GM21737 (cell line): ENCODE data around the gene PTCRA.
"Not testable (repeated sequence)": the region's sequence is repeated elsewhere in the genome, so short reads cannot be mapped to it uniquely, and the experiment has no call there.

Experiments
- ATAC-seq: cut with Tn5 transposase; IDR thresholded peaks from one replicate; pipeline ENCODE4 v1.9.1; 2021; ENCODE audit warnings: mild to moderate bottlenecking, moderate library complexity; ENCODE audit not compliant: unreplicated experiment

Gene PTCRA

GRCh38 chr6:42902429-42903263 is 13.2 kb upstream of the PTCRA start:
- not testable (repeated sequence) for ATAC-seq

DNA sequence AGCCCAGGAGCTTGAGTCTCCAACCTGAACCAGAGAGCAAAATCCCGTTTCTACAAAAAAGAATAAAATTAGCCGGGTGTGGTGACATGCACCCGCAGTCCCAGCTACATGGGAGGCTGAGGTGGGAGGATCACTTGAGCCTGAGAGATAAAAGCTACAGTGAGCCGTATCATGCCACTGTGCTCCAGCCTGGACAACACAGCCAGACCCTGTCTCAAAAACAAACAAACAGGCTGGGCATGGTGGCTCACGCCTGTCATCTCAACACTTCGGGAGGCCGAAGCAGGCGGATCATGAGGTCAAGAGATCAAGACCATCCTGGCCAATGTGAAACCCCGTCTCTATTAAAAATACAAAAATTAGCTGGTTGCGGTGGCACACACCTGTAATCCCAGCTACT is 11.4 kb upstream of the PTCRA start:
- no peak for ATAC-seq

- no peak for ATAC-seq
Measured at GRCh38 chr6:42907336-42907735, 8.5 kb upstream of the PTCRA start.

GRCh38 chr6:42909835-42910234 is 6.0 kb upstream of the PTCRA start:
- ATAC-seq: no peak

DNA sequence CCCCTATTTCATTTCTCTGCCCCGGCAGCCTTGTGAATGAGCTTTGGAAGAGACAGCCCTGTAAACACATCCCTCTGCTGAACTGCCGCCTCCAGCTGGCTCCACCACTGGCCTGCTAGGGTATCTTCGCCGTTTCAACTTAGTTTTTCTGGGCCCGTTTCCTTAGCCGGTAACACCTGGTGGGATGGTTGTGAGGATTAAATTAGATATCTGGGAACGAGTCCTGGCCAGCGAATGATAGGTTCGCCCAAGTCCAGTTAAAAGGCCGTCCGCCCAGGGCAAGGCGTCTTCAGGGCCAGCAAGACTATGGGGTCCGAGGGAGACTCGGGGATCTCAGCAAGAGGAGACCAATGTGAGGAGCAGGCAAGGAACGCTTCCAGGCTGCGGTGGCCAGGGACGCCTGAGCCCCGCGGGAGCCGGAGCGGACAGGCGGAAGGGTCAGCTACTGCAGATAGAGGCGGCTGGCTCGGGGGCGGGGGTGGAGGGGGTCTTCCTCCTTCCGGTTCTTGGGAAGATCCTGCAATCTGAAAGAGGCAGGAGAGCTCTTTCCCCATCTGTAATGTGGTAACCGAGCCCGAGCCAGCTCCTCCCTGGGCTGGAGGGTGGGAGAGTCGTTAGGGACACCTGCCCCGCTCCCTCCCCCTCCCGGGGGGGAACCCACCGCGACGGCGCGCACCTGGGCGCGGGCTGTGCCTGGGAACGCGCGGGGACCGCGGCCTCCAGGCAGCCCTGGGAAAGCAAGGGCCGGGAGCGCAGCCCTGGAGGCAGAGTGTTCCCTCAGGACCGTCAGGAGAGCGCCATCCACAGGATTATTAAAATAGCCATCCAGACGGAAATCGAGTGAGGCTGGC is 4.5 kb upstream of the PTCRA start:
- ATAC-seq: no peak

DNA sequence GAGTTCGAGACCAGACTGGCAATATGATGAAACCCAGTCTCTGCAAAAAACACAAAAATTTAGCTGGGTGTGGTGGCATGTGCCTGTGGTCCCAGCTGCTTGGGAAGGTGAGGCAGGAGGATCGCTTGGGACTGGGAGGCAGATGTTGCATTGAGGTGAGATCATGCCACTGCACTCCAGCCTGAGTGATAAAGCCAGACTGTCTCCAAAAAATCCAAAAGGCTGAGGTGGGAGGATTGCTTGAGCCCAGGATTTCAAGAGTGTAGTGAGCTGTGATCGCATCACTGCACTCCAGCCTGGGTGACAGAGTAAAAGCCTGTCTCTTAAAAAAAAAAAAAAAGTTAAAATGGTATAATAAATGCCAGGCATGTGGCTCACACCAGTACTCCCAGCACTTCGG is 1.3 kb upstream of the PTCRA start:
- no peak for ATAC-seq

DNA sequence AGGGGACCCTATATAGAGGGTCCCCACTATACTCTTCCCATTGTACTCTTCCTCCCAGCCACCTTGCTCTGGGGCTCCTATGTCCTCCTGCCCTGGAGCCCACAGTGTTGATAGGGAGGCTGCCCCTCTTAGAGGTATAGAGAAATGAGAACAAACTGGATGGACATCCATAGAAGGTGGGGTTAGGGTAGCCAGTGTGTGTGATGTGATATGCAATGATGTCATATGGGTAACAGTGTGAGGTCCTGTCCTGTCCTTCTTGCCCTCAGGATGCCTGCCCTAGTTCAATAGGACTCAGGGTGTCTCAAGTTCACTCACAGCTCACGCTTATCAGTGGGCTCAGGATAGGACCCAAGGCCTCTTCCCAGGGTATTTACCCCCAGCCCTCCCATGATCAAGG is 435 bp downstream of the PTCRA start:
- no peak for ATAC-seq

- ATAC-seq: no peak
Measured at GRCh38 chr6:42921801-42922200, 5.9 kb downstream of the PTCRA start.

DNA sequence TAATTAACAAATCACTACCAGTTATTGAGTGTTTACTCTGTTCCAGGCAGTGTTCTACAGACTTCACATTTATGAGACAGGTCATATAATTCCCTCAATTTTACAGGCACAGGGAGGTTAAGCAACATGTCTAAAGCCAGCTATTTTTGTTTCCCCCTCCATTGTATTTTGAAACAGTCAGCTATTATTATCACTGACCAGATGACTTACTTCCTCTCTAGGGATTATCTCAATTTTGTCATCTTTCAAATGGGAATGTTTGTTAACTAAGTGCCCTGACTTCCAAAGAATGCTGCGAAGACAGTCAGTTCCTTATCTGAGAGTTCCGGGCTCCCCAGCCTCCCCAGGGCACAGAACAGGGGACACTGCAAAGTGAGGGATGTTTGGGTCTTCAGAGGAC is 7.8 kb downstream of the PTCRA start:
- ATAC-seq: no peak

DNA sequence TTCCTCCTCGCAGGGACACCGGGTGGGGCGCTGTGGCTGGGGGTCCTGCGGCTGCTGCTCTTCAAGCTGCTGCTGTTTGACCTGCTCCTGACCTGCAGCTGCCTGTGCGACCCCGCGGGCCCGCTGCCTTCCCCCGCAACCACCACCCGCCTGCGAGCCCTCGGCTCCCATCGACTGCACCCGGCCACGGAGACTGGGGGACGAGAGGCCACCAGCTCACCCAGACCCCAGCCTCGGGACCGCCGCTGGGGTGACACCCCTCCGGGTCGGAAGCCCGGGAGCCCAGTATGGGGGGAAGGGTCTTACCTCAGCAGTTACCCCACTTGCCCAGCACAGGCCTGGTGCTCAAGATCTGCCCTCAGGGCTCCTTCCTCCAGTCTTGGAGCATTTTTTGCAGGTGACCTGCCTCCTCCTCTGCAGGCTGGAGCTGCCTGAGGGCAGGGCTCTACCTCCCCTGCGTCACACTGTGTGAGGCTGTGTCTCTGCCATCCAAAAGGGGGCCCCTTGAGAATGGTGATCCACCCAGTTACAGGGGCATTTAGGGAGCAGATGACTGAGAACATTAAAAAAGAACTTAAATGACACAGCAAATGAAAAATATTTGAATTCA is 9.5 kb downstream of the PTCRA start:
- ATAC-seq: no peak

GRCh38 chr6:42928986-42929820 is 13.3 kb downstream of the PTCRA start, which contains the start of gene CNPY3:
CNPY3 (plus strand) TSS chr6:42929480; CDS start chr6:42929571, 91 bp downstream.
- ATAC-seq: peak; percentile 67

- peak; percentile 49 for ATAC-seq
Measured at GRCh38 chr6:42929821-42930360, 14.0 kb downstream of the PTCRA start.

DNA sequence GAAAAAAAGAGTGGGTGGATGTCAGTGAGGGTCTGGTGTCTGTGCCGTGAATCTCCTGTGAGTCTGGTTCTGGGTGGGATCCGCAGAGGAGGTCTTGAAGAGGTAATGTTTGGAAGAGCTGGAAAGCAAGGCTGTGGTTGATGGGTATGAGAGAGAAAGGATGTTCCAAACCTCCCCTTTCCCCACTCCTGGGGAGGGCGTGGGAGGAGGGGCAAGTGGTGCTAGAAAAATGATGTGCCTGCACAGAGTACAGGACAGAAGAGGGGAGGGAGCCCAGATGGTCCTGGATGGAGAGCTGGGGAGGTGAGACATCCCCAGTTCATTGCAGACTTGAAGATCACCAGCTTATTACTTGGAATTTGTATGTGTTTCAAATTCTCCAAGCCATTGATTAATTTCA is 16.6 kb downstream of the PTCRA start:
- ATAC-seq: no peak

- ATAC-seq: no peak
Measured at GRCh38 chr6:42933205-42933604, 17.4 kb downstream of the PTCRA start.

- ATAC-seq: no peak
Measured at GRCh38 chr6:42935322-42935721, 19.5 kb downstream of the PTCRA start.

DNA sequence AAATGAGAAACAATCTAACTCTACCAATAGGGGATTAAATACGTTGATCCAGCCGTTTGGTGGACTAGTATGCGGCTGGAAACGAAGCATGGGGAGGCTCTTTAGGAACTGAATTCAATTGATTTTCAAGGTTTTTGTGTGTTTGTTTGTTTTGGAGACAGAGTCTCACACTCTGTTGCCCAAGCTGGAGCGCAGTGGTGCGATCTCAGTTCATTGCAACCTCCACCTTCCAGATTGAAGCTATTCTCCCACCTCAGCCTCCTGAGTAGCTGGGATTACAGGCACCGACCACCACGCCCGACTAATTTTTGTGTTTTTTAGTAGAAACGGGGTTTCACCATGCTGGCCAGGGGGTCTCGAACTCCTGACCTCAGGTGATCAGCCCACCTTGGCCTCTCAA is 20.5 kb downstream of the PTCRA start:
- no peak for ATAC-seq

GRCh38 chr6:42937548-42938427 is 21.9 kb downstream of the PTCRA start:
- no peak for ATAC-seq

GRCh38 chr6:42938428-42938796 is 22.6 kb downstream of the PTCRA start:
- ATAC-seq: no peak

- ATAC-seq: no peak
Measured at GRCh38 chr6:42938987-42939809, 23.3 kb downstream of the PTCRA start.
